ENCODE measurements around the gene PTPRD.

Gene PTPRD

GRCh38 chr9:10208691-10209069 is 404.1 kb downstream of the PTPRD start:
- in situ Hi-C loops (cut with MboI; ENCODE audit: low sequenced_read_pairs) = no loop called here

GRCh38 chr9:10204276-10204675 is 408.5 kb downstream of the PTPRD start:
- in situ Hi-C loops (cut with MboI; ENCODE audit: low sequenced_read_pairs) = no loop called here

GRCh38 chr9:10173561-10173960 is 439.2 kb downstream of the PTPRD start:
- in situ Hi-C loops (cut with MboI; ENCODE audit: low sequenced_read_pairs) = no loop called here

GRCh38 chr9:10172476-10172875 is 440.3 kb downstream of the PTPRD start:
- in situ Hi-C loops (cut with MboI; ENCODE audit: low sequenced_read_pairs) = no loop called here

- in situ Hi-C loops (cut with MboI; ENCODE audit: low sequenced_read_pairs) = no loop called here
Observed at GRCh38 chr9:10168241-10168640, 444.6 kb downstream of the PTPRD start.

- in situ Hi-C loops (cut with MboI; ENCODE audit: low sequenced_read_pairs) = no loop called here
Observed at GRCh38 chr9:10148796-10149195, 464.0 kb downstream of the PTPRD start.

- in situ Hi-C loops (cut with MboI; ENCODE audit: low sequenced_read_pairs) = no loop called here
Observed at GRCh38 chr9:10146517-10147331, 466.1 kb downstream of the PTPRD start.

- in situ Hi-C loops (cut with MboI; ENCODE audit: low sequenced_read_pairs) = no loop called here
Observed at GRCh38 chr9:10144355-10144754, 468.4 kb downstream of the PTPRD start.

- in situ Hi-C loops (cut with MboI; ENCODE audit: low sequenced_read_pairs) = no loop called here
Observed at GRCh38 chr9:10135553-10135952, 477.2 kb downstream of the PTPRD start.

- in situ Hi-C loops (cut with MboI; ENCODE audit: low sequenced_read_pairs) = no loop called here
Observed at GRCh38 chr9:10134266-10134665, 478.5 kb downstream of the PTPRD start.

GRCh38 chr9:10130061-10130675 is 482.6 kb downstream of the PTPRD start:
- in situ Hi-C loops (cut with MboI; ENCODE audit: low sequenced_read_pairs) = no loop called here

- in situ Hi-C loops (cut with MboI; ENCODE audit: low sequenced_read_pairs) = no loop called here
Observed at GRCh38 chr9:10127867-10128266, 484.9 kb downstream of the PTPRD start.

- in situ Hi-C loops (cut with MboI; ENCODE audit: low sequenced_read_pairs) = no loop called here
Observed at GRCh38 chr9:10112798-10113197, 500.0 kb downstream of the PTPRD start.

GRCh38 chr9:10112070-10112469 is 500.7 kb downstream of the PTPRD start:
- in situ Hi-C loops (cut with MboI; ENCODE audit: low sequenced_read_pairs) = no loop called here

GRCh38 chr9:10108815-10109214 is 504.0 kb downstream of the PTPRD start:
- in situ Hi-C loops (cut with MboI; ENCODE audit: low sequenced_read_pairs) = no loop called here

GRCh38 chr9:10104774-10105173 is 508.0 kb downstream of the PTPRD start:
- in situ Hi-C loops (cut with MboI; ENCODE audit: low sequenced_read_pairs) = no loop called here

- in situ Hi-C loops (cut with MboI; ENCODE audit: low sequenced_read_pairs) = no loop called here
Observed at GRCh38 chr9:10095208-10095607, 517.6 kb downstream of the PTPRD start.

- in situ Hi-C loops (cut with MboI; ENCODE audit: low sequenced_read_pairs) = no loop called here
Observed at GRCh38 chr9:10094563-10094962, 518.2 kb downstream of the PTPRD start.

GRCh38 chr9:10080012-10080411 is 532.8 kb downstream of the PTPRD start:
- in situ Hi-C loops (cut with MboI; ENCODE audit: low sequenced_read_pairs) = no loop called here

- in situ Hi-C loops (cut with MboI; ENCODE audit: low sequenced_read_pairs) = no loop called here
Observed at GRCh38 chr9:10079284-10079964, 533.4 kb downstream of the PTPRD start.

- in situ Hi-C loops (cut with MboI; ENCODE audit: low sequenced_read_pairs) = no loop called here
Observed at GRCh38 chr9:10071579-10071978, 541.2 kb downstream of the PTPRD start.
